Hippocampal formation (tissue), 2 donors: Measurements from ENCODE around the gene GHRH.

Experiments
- DNase-seq, 2 donors: peaks; one replicate each; lab custom pipeline; 2025; lab: John Stamatoyannopoulos, UW

The GHRH gene

GRCh38 chr20:37261714-37262113 is at the start of gene GHRH:
Gene GHRH (minus strand): TSS chr20:37261814. CDS start chr20:37256889, 4,925 bp downstream.
- DNase-seq: no peak

- DNase-seq: no peak
Observed at GRCh38 chr20:37310951-37311350, 49.3 kb upstream of the GHRH start.

- no peak for DNase-seq
Observed at GRCh38 chr20:37309936-37310590, 48.4 kb upstream of the GHRH start.

GRCh38 chr20:37309290-37309689 is 47.7 kb upstream of the GHRH start:
- no peak for DNase-seq

- DNase-seq: no peak
Observed at GRCh38 chr20:37308086-37309050, 46.8 kb upstream of the GHRH start.

- DNase-seq: no peak
Observed at GRCh38 chr20:37305839-37306238, 44.2 kb upstream of the GHRH start.

- no peak for DNase-seq
Observed at GRCh38 chr20:37305079-37305478, 43.5 kb upstream of the GHRH start.

- no peak for DNase-seq
Observed at GRCh38 chr20:37303637-37304036, 42.0 kb upstream of the GHRH start.

GRCh38 chr20:37302981-37303380 is 41.4 kb upstream of the GHRH start:
- no peak for DNase-seq

- DNase-seq: no peak
Observed at GRCh38 chr20:37301558-37301957, 39.9 kb upstream of the GHRH start.

- DNase-seq: no peak
Observed at GRCh38 chr20:37301120-37301519, 39.5 kb upstream of the GHRH start.

GRCh38 chr20:37299718-37300528 is 38.3 kb upstream of the GHRH start:
- peak in 1 of 2 donors; percentile 34 for DNase-seq

- no peak for DNase-seq
Observed at GRCh38 chr20:37298190-37298939, 36.8 kb upstream of the GHRH start.

- DNase-seq: no peak
Observed at GRCh38 chr20:37297066-37297736, 35.6 kb upstream of the GHRH start.

GRCh38 chr20:37296371-37296770 is 34.8 kb upstream of the GHRH start:
- no peak for DNase-seq

- DNase-seq: no peak
Observed at GRCh38 chr20:37295595-37295994, 34.0 kb upstream of the GHRH start.

GRCh38 chr20:37295001-37295400 is 33.4 kb upstream of the GHRH start:
- no peak for DNase-seq

GRCh38 chr20:37294262-37294981 is 32.8 kb upstream of the GHRH start:
- no peak for DNase-seq

- no peak for DNase-seq
Observed at GRCh38 chr20:37293301-37293943, 31.8 kb upstream of the GHRH start.

- no peak for DNase-seq
Observed at GRCh38 chr20:37291724-37292126, 30.1 kb upstream of the GHRH start.
